Activated CD8-positive, alpha-beta T cell treated with anti-CD3 and anti-CD28 coated beads for 36 hours (primary cell): ENCODE data around the gene ACTR8. TPM values are rescaled to one million over a fixed set of nuclear protein-coding genes. Genes with fewer than 3 reads are reported as not detected.

Experiments
- ATAC-seq: fragments of 200-7000 bp; cut with Tn5 transposase; one replicate; pipeline ENCODE4 v1.10.0; 2021; ENCODE audit warnings: mild to moderate bottlenecking, moderate library complexity
- CTCF ChIA-PET: fragments of 350-600 bp; sonication (Branson Sonifier 250); formaldehyde crosslinking; loops from one replicate; lab custom pipeline; 2021; ENCODE audit warnings: antibody characterized with exemption; lab: Charles Lee
- POLR2A ChIA-PET: fragments of 350-600 bp; sonication (Branson Sonifier 250); formaldehyde crosslinking; loops from one replicate; lab custom pipeline; 2021; ENCODE audit warnings: antibody characterized with exemption; lab: Charles Lee
- DNase-seq: peaks from one replicate; pipeline ENCODE4 v3.0.0-alpha.2; 2020
- H3K27ac Mint-ChIP-seq: one replicate; pipeline ENCODE4 v1.8.0; 2021; ENCODE audit warnings: mild to moderate bottlenecking, mixed read lengths
- H3K27me3 Mint-ChIP-seq: one replicate; pipeline ENCODE4 v1.8.0; 2021; ENCODE audit warnings: mixed read lengths
- H3K36me3 Mint-ChIP-seq: one replicate; pipeline ENCODE4 v1.8.0; 2021; ENCODE audit warnings: low read depth, mixed read lengths
- H3K4me1 Mint-ChIP-seq: one replicate; pipeline ENCODE4 v1.8.0; 2021; ENCODE audit warnings: low read depth, mixed read lengths
- H3K4me3 Mint-ChIP-seq: one replicate; pipeline ENCODE4 v1.8.0; 2021; ENCODE audit warnings: mild to moderate bottlenecking, moderate library complexity, mixed read lengths
- H3K9me3 Mint-ChIP-seq: one replicate; pipeline ENCODE4 v1.8.0; 2021; ENCODE audit warnings: mixed read lengths
- intact Hi-C: fragments of 100-400 bp; cut with micrococcal nuclease; formaldehyde crosslinking; loops from one replicate; pipeline ENCODE4 v1.10.0; 2022
- total RNA-seq, 2 experiments: library from RNA; stranded (reverse); gene quantifications; one replicate each; pipeline ENCODE4 v1.2.3, GENCODE V29; 2021
- TF ChIP-seq, protein P1 (sequence below): fragments of 200-600 bp; IDR thresholded peaks from one replicate; pipeline ENCODE4 v1.8.0; 2022; ENCODE audit warnings: antibody characterized with exemption, mild to moderate bottlenecking

ACTR8 gene
- total RNA-seq, 2 experiments from 2014 or later, result 28.5 to 33.5 TPM

DNA sequence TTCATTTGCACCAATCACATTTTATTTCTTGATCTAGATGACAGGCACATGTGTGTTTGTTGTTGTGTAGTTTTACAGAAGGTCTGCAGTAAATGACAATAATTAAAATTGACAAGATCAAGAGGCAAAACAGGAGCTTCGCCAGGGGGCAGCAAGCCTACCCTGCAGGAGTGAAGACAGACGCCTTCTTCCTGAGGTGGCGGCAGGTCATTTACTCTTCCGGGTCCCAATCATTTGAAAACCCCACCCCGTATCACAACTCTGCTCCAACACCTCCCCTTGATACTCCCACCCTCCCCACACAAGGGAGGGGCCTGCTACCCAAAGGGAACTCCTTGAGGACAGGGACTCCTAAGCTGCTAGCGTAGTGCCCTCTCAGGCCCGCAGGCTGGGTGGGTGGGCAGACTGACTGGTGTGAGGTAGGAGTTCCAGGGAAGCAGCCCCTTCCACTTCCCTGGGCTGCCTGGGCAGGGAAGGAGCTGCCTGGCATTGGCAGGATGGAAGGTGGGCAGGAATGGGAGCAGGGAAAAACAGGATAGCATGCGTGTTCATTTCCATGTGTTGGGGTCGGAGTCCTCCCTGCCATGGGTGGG lies 48.8 kb downstream of the ACTR8 start:
- intact Hi-C loops, result no loop called here
- Mint-ChIP-seq H3K27me3 (no peaks in the 10 kb centered on the region), H3K4me1 (no peaks in the 10 kb centered on the region), H3K9me3 (no peaks in the 10 kb centered on the region), H3K36me3 (no peaks in the 10 kb centered on the region), H3K27ac (no peak overlapping the region), H3K4me3 (no peak overlapping the region)
- DNase-seq (no peak), ATAC-seq (no peak)
- TF ChIP-seq, protein P1, sequence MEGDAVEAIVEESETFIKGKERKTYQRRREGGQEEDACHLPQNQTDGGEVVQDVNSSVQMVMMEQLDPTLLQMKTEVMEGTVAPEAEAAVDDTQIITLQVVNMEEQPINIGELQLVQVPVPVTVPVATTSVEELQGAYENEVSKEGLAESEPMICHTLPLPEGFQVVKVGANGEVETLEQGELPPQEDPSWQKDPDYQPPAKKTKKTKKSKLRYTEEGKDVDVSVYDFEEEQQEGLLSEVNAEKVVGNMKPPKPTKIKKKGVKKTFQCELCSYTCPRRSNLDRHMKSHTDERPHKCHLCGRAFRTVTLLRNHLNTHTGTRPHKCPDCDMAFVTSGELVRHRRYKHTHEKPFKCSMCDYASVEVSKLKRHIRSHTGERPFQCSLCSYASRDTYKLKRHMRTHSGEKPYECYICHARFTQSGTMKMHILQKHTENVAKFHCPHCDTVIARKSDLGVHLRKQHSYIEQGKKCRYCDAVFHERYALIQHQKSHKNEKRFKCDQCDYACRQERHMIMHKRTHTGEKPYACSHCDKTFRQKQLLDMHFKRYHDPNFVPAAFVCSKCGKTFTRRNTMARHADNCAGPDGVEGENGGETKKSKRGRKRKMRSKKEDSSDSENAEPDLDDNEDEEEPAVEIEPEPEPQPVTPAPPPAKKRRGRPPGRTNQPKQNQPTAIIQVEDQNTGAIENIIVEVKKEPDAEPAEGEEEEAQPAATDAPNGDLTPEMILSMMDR, result no peak
- POLR2A ChIA-PET, result no interaction called here
- CTCF ChIA-PET, result interaction anchor here (0.5 kb wide), 1 partner anchor 559 kb away, joined by 3 read pairs; no protein-coding TSS in a partner anchor

DNA sequence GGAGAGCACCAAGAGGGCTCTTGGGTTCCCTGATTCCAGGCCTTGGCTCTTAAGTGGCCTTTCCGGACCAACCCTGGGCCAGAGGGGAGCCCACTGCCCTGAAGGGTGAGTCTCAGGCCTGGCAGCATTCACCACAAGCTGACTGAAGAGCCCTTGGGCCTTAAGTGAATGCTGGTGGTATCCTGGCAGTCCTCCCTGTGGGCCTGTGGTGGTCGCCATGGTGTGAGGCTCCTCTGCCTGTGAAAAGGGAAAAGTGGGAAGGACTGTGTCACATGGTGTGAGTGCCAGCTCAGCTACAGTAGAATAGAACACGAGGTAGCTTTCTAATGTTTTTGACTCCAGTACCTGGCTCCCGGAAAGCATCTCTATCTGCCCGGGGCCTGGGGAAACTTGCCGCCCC lies 51.0 kb downstream of the ACTR8 start:
- intact Hi-C loops, result no loop called here
- H3K36me3 Mint-ChIP-seq, result no peaks in the 10 kb centered on the region
- no peaks in the 10 kb centered on the region for H3K27me3 Mint-ChIP-seq
- H3K27ac Mint-ChIP-seq, result no peak overlapping the region
- H3K4me1 Mint-ChIP-seq, result no peaks in the 10 kb centered on the region
- CTCF ChIA-PET, result no interaction called here
- H3K9me3 Mint-ChIP-seq, result no peaks in the 10 kb centered on the region
- no peak for ATAC-seq
- TF ChIP-seq, protein P1, result no peak
- H3K4me3 Mint-ChIP-seq, result no peak overlapping the region
- no peak for DNase-seq
- POLR2A ChIA-PET, result no interaction called here

DNA sequence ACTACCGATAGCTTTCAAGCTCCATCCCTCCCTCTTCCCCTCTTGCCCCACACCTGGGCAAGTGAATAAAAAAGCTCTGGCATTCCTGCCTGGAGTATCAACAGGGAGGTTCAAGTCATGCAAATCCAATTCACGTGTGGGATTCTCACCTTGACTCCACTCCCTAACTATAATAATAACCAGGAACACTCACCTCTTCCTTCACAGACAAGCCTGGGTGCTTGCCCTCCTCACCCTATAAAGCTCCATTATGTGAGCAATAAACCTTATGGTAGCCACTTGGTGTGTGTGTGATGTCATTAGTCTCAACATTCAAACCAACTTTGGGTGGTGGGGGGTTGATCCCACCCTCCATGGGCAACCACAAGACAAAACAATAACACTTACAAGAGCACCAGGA lies 52.3 kb downstream of the ACTR8 start:
- H3K4me1 Mint-ChIP-seq, result no peaks in the 10 kb centered on the region
- ChIA-PET CTCF (no interaction called here), POLR2A (no interaction called here)
- intact Hi-C loops, result no loop called here
- no peak for DNase-seq
- H3K27me3 Mint-ChIP-seq, result no peaks in the 10 kb centered on the region
- H3K4me3 Mint-ChIP-seq, result no peak overlapping the region
- H3K36me3 Mint-ChIP-seq, result no peaks in the 10 kb centered on the region
- no peak for ATAC-seq
- H3K27ac Mint-ChIP-seq, result no peak overlapping the region
- H3K9me3 Mint-ChIP-seq, result no peaks in the 10 kb centered on the region
- TF ChIP-seq, protein P1, result no peak

DNA sequence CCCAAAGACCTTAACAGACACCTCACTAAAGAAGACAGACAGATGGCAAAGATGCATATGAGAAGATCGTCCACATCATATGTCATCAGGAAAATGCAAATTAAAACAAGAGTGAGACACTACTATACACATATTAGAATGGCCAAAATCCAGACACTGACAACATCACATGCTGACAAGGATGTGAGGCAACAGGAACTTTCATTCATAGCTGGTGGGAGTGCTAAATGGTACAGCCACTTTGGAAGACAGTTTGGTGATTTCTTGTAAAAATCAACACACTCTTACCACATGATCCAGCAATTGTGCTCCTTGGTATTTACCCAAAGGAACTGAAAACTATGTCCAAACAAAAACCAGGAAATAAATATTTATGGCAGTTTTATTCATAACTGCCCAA lies 53.4 kb downstream of the ACTR8 start:
- intact Hi-C loops, result no loop called here
- H3K27me3 Mint-ChIP-seq, result no peaks in the 10 kb centered on the region
- no peaks in the 10 kb centered on the region for H3K9me3 Mint-ChIP-seq
- TF ChIP-seq, protein P1, result no peak
- H3K27ac Mint-ChIP-seq, result no peak overlapping the region
- no peaks in the 10 kb centered on the region for H3K36me3 Mint-ChIP-seq
- no peaks in the 10 kb centered on the region for H3K4me1 Mint-ChIP-seq
- no peak for DNase-seq
- no peak for ATAC-seq
- POLR2A ChIA-PET, result interaction anchor here (0.7 kb wide), 1 partner anchor 1928 kb away, joined by 3 read pairs; no protein-coding TSS in a partner anchor
- no peak overlapping the region for H3K4me3 Mint-ChIP-seq
- CTCF ChIA-PET, result interaction anchor here (0.6 kb wide), 1 partner anchor 8 kb away, joined by 3 read pairs; no protein-coding TSS in a partner anchor

DNA sequence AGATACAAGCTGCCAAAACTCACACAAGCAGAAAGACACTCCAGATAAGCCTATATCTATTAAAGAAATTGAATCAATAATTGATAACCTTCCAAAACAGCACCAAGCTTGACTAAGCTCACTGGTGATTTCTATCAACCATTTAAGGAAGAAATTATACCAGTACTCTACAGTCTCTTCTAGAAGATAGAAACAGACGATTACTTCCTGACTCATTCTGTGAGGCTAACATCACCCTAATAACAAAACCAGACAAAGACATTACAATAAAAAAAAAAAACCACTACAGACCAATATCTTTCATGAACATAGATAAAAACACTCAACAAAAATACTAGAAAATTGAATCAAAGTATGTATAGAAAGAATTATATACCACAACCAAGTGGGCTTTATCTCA lies 55.9 kb downstream of the ACTR8 start:
- POLR2A ChIA-PET, result no interaction called here
- DNase-seq, result no peak
- TF ChIP-seq, protein P1, result no peak
- no peak overlapping the region for H3K4me3 Mint-ChIP-seq
- H3K36me3 Mint-ChIP-seq, result no peaks in the 10 kb centered on the region
- no peaks in the 10 kb centered on the region for H3K4me1 Mint-ChIP-seq
- no peaks in the 10 kb centered on the region for H3K9me3 Mint-ChIP-seq
- intact Hi-C loops, result no loop called here
- H3K27me3 Mint-ChIP-seq, result no peaks in the 10 kb centered on the region
- ATAC-seq, result no peak
- CTCF ChIA-PET, result no interaction called here
- H3K27ac Mint-ChIP-seq, result no peak overlapping the region
